Heart right ventricle (tissue), 16 donors: ENCODE measurements around the gene AGTRAP. TPM values are rescaled to one million over a fixed set of nuclear protein-coding genes. Genes with fewer than 3 reads are reported as not detected.

Experiments used
- ATAC-seq, 8 donors: fragments of 200-7000 bp; cut with Tn5 transposase; one replicate each; pipeline ENCODE4 v1.9.1; 2020; ENCODE audit warnings: mild to moderate bottlenecking in 8 of 8, moderate library complexity in 8 of 8, moderate number of reproducible peaks in 1 of 8
- DNase-seq, 2 donors: peaks; one replicate each; pipeline ENCODE4 v3.0.0-alpha.2; 2020
- H3K27ac ChIP-seq, 10 donors: fragments of 200-600 bp; sonication (generic) in 2 of 10; one replicate each; pipeline versions ENCODE4 v1.5.0 to v1.8.0; 2020 to 2022; ENCODE audit warnings: mild to moderate bottlenecking in 3 of 10
- H3K27me3 ChIP-seq, 7 donors: fragments of 200-600 bp; one replicate each; pipeline ENCODE4 v1.8.0; 2021 to 2022; ENCODE audit warnings: mild to moderate bottlenecking in 2 of 7
- H3K36me3 ChIP-seq, 9 donors: fragments of 200-600 bp; sonication (generic) in 1 of 9; one replicate each; pipeline versions ENCODE4 v1.5.0 to v1.8.0; 2020 to 2022; ENCODE audit warnings: mild to moderate bottlenecking in 2 of 9
- H3K4me1 ChIP-seq, 9 donors: fragments of 200-600 bp; sonication (generic) in 1 of 9; one replicate each; pipeline versions ENCODE4 v1.5.0 to v1.8.0; 2020 to 2022; ENCODE audit warnings: mild to moderate bottlenecking in 4 of 9
- H3K4me3 ChIP-seq, 10 donors: fragments of 200-600 bp; sonication (generic) in 2 of 10; one replicate each; pipeline versions ENCODE4 v1.5.0 to v1.8.0; 2020 to 2022; ENCODE audit warnings: mild to moderate bottlenecking in 7 of 10, moderate library complexity in 2 of 10
- H3K9me3 ChIP-seq, 11 donors: fragments of 200-600 bp in 10 of 11; sonication (generic) in 2 of 11; one replicate each; pipeline versions ENCODE4 v1.5.0 to v1.8.0; 2013 to 2022; ENCODE audit warnings: mild to moderate bottlenecking in 2 of 11, control low read depth in 1 of 11, moderate library complexity in 1 of 11
- CTCF ChIP-seq, 9 donors: fragments of 200-600 bp; sonication (generic) in 2 of 9; IDR thresholded peaks; one replicate each; pipeline versions ENCODE4 v1.5.0 to v1.8.0; 2021 to 2022; ENCODE audit warnings: antibody characterized with exemption in 9 of 9, mild to moderate bottlenecking in 5 of 9, moderate library complexity in 1 of 9
- WGBS, 2 donors: extraction: QIAGEN DNeasy Blood & Tissue Kit; methylation state at CpG; one replicate each; pipeline ENCODE4 v1.1.7; 2013; ENCODE audit warnings: inconsistent platforms in 1 of 2; 5-methylcytosine and 5-hydroxymethylcytosine counted together
- intact Hi-C, 10 donors: fragments of 100-400 bp; cut with DNase I; formaldehyde crosslinking; loops; one replicate each; pipeline versions ENCODE4 v1.11.1 to v1.14.2; 2022
- polyA plus RNA-seq, 2 donors: library from polyadenylated mRNA; stranded (reverse); fragments of 200-250 nt; gene quantifications; one replicate each; pipeline ENCODE4 v1.2.3, GENCODE V29; 2013
- total RNA-seq, 10 donors: library from RNA; stranded (reverse); fragmentation: NEBNext Ultra II Directional in 3 of 10; extraction: Animal tissue kit (Norgen Biotek cat#: 25700) in 3 of 10; gene quantifications; one replicate each; pipeline versions ENCODE4 v1.2.1 to v1.2.4, GENCODE V29; 2021 to 2023
- donor health status: Arrhythmogenic right ventricular cardiomyopathy.
- donor health status: ischemic (EF 13 %, LVEDD 7.1; RV severe dilation, severe dysfunction).
- donor health status: healthy with polysubstance abuse.
- donor health status: DM: no; HTN: yes; CAD: no.
- donor health status: DM: no; HTN: no; CAD: no.
- donor health status: ischemic (EF 25% LVEDD 6.9; RV normal size, moderate dysfunction).
- donor health status: ischemic (EF 25% LVEDD 5.7; RV mildly dilated, moderate dysfunction).
- donor health status: healthy.
- donor health status: DM: yes; HTN: yes; CAD: no.
- donor health status: Ischemic cardiomyopathy.
- donor health status: ischemic (EF 35%, LVEDD 5.7; RV mildly dilated, moderate dysfunction).
- donor health status: nonischemic (EF 11% LVEDD 7.7; RV severe dilation, severe dysfunction).
- donor health status: DM: yes; HTN: yes; CAD: no.
- donor health status: PGD.
- donor health status: ischemic (EF 29% LVEDD 5.4; RV normal size, mild dysfunction).
- donor health status: nonischemic (EF 23%, LVEDD 6.1; RV moderate dilation, normal function).

Gene AGTRAP
- total and polyA plus RNA-seq, 12 donors: 12.9 to 96.7 (median 19.2) TPM

- no peak for TF ChIP-seq CTCF (IDR thresholded peaks at IDR 0.05)
- DNase-seq: no peak
- Histone ChIP-seq H3K4me3 (peak within 1 kb of the TSS in 9 of 10 donors; percentile 16 to 47 (median 30)), H3K27ac (no peak within 1 kb of the TSS), H3K36me3 (no peaks in the 10 kb centered on the region), H3K9me3 (no peaks in the 10 kb centered on the region), H3K4me1 (peaks cover 0 to 29% (median 10%) of the 10 kb centered on the region in 9 donors), H3K27me3 (peaks cover 23 to 92% (median 83%) of the 10 kb centered on the region in 7 donors)
- 1% methylated on average over 36 to 78 of the region's 78 CpGs for WGBS, 2 donors
- peak in 3 of 8 donors; percentile 18 to 25 (median 18) for ATAC-seq
- intact Hi-C loops: no loop called here
These were observed 44.5 kb upstream of the AGTRAP start, which contains the start of gene DRAXIN for GRCh38 chr1:11691302-11691914. DRAXIN (plus strand) TSS chr1:11691710; CDS start chr1:11706259, 14,549 bp downstream.

- peak overlapping the region in 2 of 10 donors; percentile 16 to 30 for H3K4me3 ChIP-seq
- H3K27ac ChIP-seq: no peak overlapping the region
- H3K27me3 ChIP-seq: peaks cover 23 to 91% (median 87%) of the 10 kb centered on the region in 7 donors
These were observed 43.8 kb upstream of the AGTRAP start for GRCh38 chr1:11691928-11692711.

GRCh38 chr1:11693024-11693590 lies 42.8 kb upstream of the AGTRAP start:
- Histone ChIP-seq H3K36me3 (no peaks in the 10 kb centered on the region), H3K4me1 (peaks cover 0 to 29% (median 10%) of the 10 kb centered on the region in 9 donors), H3K9me3 (no peaks in the 10 kb centered on the region), H3K27me3 (peaks cover 23 to 97% (median 86%) of the 10 kb centered on the region in 7 donors), H3K4me3 (no peak overlapping the region), H3K27ac (no peak overlapping the region)
- no peak for TF ChIP-seq CTCF (IDR thresholded peaks at IDR 0.05)
- no peak for DNase-seq
- peak in 2 of 8 donors; percentile 28 to 43 for ATAC-seq
- WGBS, 2 donors: 19 to 29% methylated on average over 6 of the region's 6 CpGs
- intact Hi-C loops: no loop called here

More at GRCh38 chr1:11691928-11692711, 43.8 kb upstream of the AGTRAP start:
- intact Hi-C loops: no loop called here
- DNase-seq (no peak), ATAC-seq (no peak)
- no peaks in the 10 kb centered on the region for H3K9me3 ChIP-seq
- H3K36me3 ChIP-seq: no peaks in the 10 kb centered on the region
- TF ChIP-seq CTCF (IDR thresholded peaks at IDR 0.05): no peak
- H3K4me1 ChIP-seq: peaks cover 0 to 29% (median 10%) of the 10 kb centered on the region in 9 donors
- 4% methylated on average over 58 to 64 of the region's 64 CpGs for WGBS, 2 donors

GRCh38 chr1:11693917-11694316 lies 42.0 kb upstream of the AGTRAP start:
- H3K27me3 ChIP-seq: peaks cover 23 to 97% (median 84%) of the 10 kb centered on the region in 7 donors
- H3K9me3 ChIP-seq: no peaks in the 10 kb centered on the region
- DNase-seq (no peak), ATAC-seq (no peak)
- H3K4me3 ChIP-seq: no peak overlapping the region
- H3K4me1 ChIP-seq: peaks cover 0 to 29% (median 10%) of the 10 kb centered on the region in 9 donors
- H3K36me3 ChIP-seq: no peaks in the 10 kb centered on the region
- WGBS, 2 donors: 40 to 43% methylated on average over 5 of the region's 5 CpGs
- intact Hi-C loops: no loop called here
- no peak overlapping the region for H3K27ac ChIP-seq
- TF ChIP-seq CTCF (IDR thresholded peaks at IDR 0.05): no peak
